A673 (cell line): ENCODE measurements around the gene CHCHD3. TPM values are rescaled to one million over a fixed set of nuclear protein-coding genes. Genes with fewer than 3 reads are reported as not detected.

ENCODE experiments used
- BruUV-seq: library from RNA; stranded (reverse); fragments of 400-500 nt; replicated peaks from 2 replicates; lab custom pipeline; 2021; lab: Mats Ljungman, UMichigan
- CTCF ChIA-PET: fragments of 300-600 bp; sonication (Branson Sonifier 250); formaldehyde crosslinking; loops from one replicate; lab custom pipeline; 2022; ENCODE audit warnings: antibody characterized with exemption; lab: Charles Lee
- POLR2A ChIA-PET: fragments of 300-600 bp; sonication (Branson Sonifier 250); formaldehyde crosslinking; loops from one replicate; lab custom pipeline; 2022; ENCODE audit warnings: antibody characterized with exemption; ENCODE audit not compliant: low non-redundant PET; lab: Charles Lee
- DNase-seq: peaks from one replicate; pipeline ENCODE4 v3.0.0-alpha.2; 2015; ENCODE audit warnings: low spot score
- H3K27ac ChIP-seq: fragments of 200-600 bp; sonication (generic); 2 replicates; pipeline ENCODE4 v1.5.1; 2016; ENCODE audit warnings: mixed run types, low read depth, mild to moderate bottlenecking, mixed read lengths, antibody characterized with exemption, low read length; ENCODE audit not compliant: poor library complexity, severe bottlenecking
- H3K27me3 ChIP-seq: fragments of 200-600 bp; sonication (generic); replicated peaks from 2 replicates; pipeline ENCODE4 v1.6.1; 2017; ENCODE audit warnings: mixed run types, low read depth, mild to moderate bottlenecking, mixed read lengths, antibody characterized with exemption, low read length; ENCODE audit not compliant: insufficient read depth, poor library complexity
- H3K36me3 ChIP-seq: fragments of 200-600 bp; sonication (generic); 2 replicates; pipeline ENCODE4 v1.6.1; 2016; ENCODE audit warnings: mixed run types, mild to moderate bottlenecking, mixed read lengths, antibody characterized with exemption, low read length; ENCODE audit not compliant: insufficient read depth, poor library complexity, severe bottlenecking
- H3K4me1 ChIP-seq: fragments of 200-600 bp; sonication (generic); 2 replicates; pipeline ENCODE4 v1.6.1; 2017; ENCODE audit warnings: mixed run types, mild to moderate bottlenecking, mixed read lengths, antibody characterized with exemption, low read length; ENCODE audit not compliant: insufficient read depth, poor library complexity, severe bottlenecking
- H3K4me3 ChIP-seq: fragments of 200-600 bp; sonication (generic); 2 replicates; pipeline ENCODE4 v1.5.1; 2016; ENCODE audit warnings: low read depth, mixed run types, mild to moderate bottlenecking, mixed read lengths, low read length; ENCODE audit not compliant: poor library complexity, severe bottlenecking
- H3K9me3 ChIP-seq: fragments of 200-600 bp; sonication (generic); 2 replicates; pipeline ENCODE4 v1.6.1; 2016; ENCODE audit warnings: mixed run types, low read depth, mild to moderate bottlenecking, mixed read lengths, antibody characterized with exemption, low read length; ENCODE audit not compliant: poor library complexity, severe bottlenecking
- EZH2 ChIP-seq: fragments of 200-600 bp; sonication (generic); IDR thresholded peaks from 2 replicates; pipeline ENCODE4 v1.6.1; 2017; ENCODE audit warnings: borderline replicate concordance, low read depth, mild to moderate bottlenecking, mixed read lengths, antibody characterized with exemption, low read length; ENCODE audit not compliant: poor library complexity, severe bottlenecking
- intact Hi-C: fragments of 100-400 bp; cut with micrococcal nuclease; formaldehyde crosslinking; loops from one replicate; pipeline ENCODE4 v1.10.0; 2022; ENCODE audit not compliant: unreplicated experiment
- total RNA-seq: library from RNA; stranded (reverse); gene quantifications from 2 replicates; pipeline ENCODE4 v1.2.3, GENCODE V29; 2021
- TF ChIP-seq, protein P1 (sequence below): fragments of 300-800, 200-600 bp; sonication (generic); conservative IDR thresholded peaks from 2 replicates; pipeline ENCODE4 v1.5.1; 2017; ENCODE audit warnings: low read depth, mild to moderate bottlenecking, antibody characterized with exemption, low read length, moderate library complexity, mixed read lengths

Gene CHCHD3
- total RNA-seq, 1 experiment from 2014 or later, result 128 TPM

DNA sequence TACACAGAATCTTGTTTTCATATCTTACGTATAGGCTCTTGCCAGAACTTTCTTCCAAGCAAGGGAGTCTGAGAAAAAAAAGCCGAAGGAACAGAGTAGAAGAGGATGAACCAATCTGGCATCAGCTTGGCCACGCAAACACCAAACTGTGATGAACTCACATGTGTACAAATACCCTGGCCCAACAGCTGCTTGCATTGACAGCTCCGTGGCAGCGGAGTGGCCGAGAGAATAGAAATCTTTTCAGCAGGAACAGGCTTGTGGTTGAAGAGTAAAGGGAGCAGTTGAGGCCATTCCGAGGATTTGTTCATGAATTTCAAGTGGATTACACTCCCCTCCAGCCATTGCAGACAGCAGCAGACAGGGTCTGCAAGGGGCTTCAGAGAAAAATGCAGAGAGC lies 331.8 kb downstream of the CHCHD3 start:
- H3K36me3 ChIP-seq, result no peaks in the 10 kb centered on the region
- no peak overlapping the region for H3K4me3 ChIP-seq
- ChIA-PET POLR2A (no interaction called here), CTCF (no interaction called here)
- H3K4me1 ChIP-seq, result no peaks in the 10 kb centered on the region
- no peaks in the 10 kb centered on the region for H3K27me3 ChIP-seq
- intact Hi-C loops, result no loop called here
- H3K9me3 ChIP-seq, result no peaks in the 10 kb centered on the region
- no peak for DNase-seq
- no TSS peak for BruUV-seq
- TF ChIP-seq, protein P1, sequence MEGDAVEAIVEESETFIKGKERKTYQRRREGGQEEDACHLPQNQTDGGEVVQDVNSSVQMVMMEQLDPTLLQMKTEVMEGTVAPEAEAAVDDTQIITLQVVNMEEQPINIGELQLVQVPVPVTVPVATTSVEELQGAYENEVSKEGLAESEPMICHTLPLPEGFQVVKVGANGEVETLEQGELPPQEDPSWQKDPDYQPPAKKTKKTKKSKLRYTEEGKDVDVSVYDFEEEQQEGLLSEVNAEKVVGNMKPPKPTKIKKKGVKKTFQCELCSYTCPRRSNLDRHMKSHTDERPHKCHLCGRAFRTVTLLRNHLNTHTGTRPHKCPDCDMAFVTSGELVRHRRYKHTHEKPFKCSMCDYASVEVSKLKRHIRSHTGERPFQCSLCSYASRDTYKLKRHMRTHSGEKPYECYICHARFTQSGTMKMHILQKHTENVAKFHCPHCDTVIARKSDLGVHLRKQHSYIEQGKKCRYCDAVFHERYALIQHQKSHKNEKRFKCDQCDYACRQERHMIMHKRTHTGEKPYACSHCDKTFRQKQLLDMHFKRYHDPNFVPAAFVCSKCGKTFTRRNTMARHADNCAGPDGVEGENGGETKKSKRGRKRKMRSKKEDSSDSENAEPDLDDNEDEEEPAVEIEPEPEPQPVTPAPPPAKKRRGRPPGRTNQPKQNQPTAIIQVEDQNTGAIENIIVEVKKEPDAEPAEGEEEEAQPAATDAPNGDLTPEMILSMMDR, result no peak
- no peak for TF ChIP-seq EZH2
- H3K27ac ChIP-seq, result no peak overlapping the region

DNA sequence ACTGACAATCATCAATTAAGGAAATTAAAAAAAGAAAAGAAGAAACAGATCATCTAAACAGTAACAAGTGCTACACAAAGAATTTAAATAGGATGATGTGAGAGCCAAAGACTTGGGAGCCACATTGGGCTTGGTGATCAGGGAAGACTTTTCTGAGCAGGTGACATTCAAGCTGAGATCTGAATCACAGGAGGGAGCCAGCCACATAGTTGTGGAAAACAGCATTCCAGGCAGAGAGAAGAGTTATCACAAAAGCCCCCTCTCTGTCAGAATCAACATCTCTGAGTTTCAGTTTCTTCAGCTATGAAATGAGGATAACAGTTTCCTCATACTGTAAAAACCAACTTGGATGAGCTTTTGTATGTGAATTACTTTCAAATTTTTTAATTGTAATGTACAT lies 336.4 kb downstream of the CHCHD3 start:
- no peaks in the 10 kb centered on the region for H3K36me3 ChIP-seq
- no peaks in the 10 kb centered on the region for H3K4me1 ChIP-seq
- H3K9me3 ChIP-seq, result peaks cover 4% of the 10 kb centered on the region
- H3K27ac ChIP-seq, result no peak overlapping the region
- no peak overlapping the region for H3K4me3 ChIP-seq
- ChIA-PET POLR2A (no interaction called here), CTCF (no interaction called here)
- no peak for TF ChIP-seq EZH2
- TF ChIP-seq, protein P1, result no peak
- intact Hi-C loops, result no loop called here
- DNase-seq, result no peak
- H3K27me3 ChIP-seq, result peaks cover 4% of the 10 kb centered on the region
- BruUV-seq, result no TSS peak

DNA sequence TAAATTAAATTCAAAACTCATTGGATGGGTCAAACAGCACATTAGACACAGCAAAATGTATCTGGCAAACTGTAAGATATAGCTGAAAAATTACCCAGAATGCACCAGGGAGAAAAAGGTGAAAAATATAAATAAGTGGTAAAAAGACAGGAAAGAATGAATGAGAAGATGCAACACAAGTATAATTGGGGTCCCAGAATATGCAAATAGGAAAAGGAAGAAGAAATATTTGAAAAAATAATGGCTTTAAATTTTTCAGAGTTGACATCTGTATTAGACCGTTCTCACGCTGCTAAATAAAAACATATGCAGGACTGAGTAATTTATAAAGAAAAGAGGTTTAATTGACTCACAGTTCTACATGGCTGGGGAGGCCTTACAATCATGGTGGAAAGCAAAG lies 337.9 kb downstream of the CHCHD3 start:
- BruUV-seq, result no TSS peak
- no peak for TF ChIP-seq EZH2
- TF ChIP-seq, protein P1, result no peak
- POLR2A ChIA-PET, result no interaction called here
- peaks cover 16% of the 10 kb centered on the region for H3K27me3 ChIP-seq
- H3K4me1 ChIP-seq, result peaks cover 3% of the 10 kb centered on the region
- intact Hi-C loops, result no loop called here
- no peaks in the 10 kb centered on the region for H3K36me3 ChIP-seq
- no peak overlapping the region for H3K4me3 ChIP-seq
- DNase-seq, result no peak
- CTCF ChIA-PET, result no interaction called here
- no peak overlapping the region for H3K27ac ChIP-seq
- peaks cover 4% of the 10 kb centered on the region for H3K9me3 ChIP-seq
